Vagina (tissue), 2 donors: ENCODE results near the gene AK4. TPM values are rescaled to one million over a fixed set of nuclear protein-coding genes. Genes with fewer than 3 reads are reported as not detected.
A peak's percentile ranks its signal among the peaks of the same experiment; 100 is the strongest.

Experiments
- DNase-seq, 2 donors: peaks; one replicate each; pipeline ENCODE4 v3.0.0-alpha.2; 2017; ENCODE audit errors: extremely low spot score in 2 of 2
- H3K27ac ChIP-seq: fragments of 200-600 bp; sonication (generic); one replicate; pipeline ENCODE4 v1.5.1; 2019
- H3K27me3 ChIP-seq: fragments of 200-600 bp; sonication (generic); one replicate; pipeline ENCODE4 v1.5.1; 2019
- H3K36me3 ChIP-seq, 2 donors: fragments of 200-600 bp; sonication (generic); one replicate each; pipeline ENCODE4 v1.5.1; 2017 to 2019
- H3K4me1 ChIP-seq: fragments of 200-600 bp; sonication (generic); one replicate; pipeline ENCODE4 v1.5.1; 2019
- H3K4me3 ChIP-seq, 2 donors: fragments of 200-600 bp; sonication (generic); 1 replicate in 1 of 2; 2 replicates in 1 of 2; pipeline ENCODE4 v1.5.1; 2016 to 2019
- H3K9me3 ChIP-seq: fragments of 200-600 bp; sonication (generic); one replicate; pipeline ENCODE4 v1.5.1; 2019
- POLR2A ChIP-seq, 2 donors: fragments of 450-650 bp; IDR thresholded peaks; one replicate each; pipeline ENCODE4 v1.6.1; 2017; ENCODE audit warnings: antibody characterized with exemption in 2 of 2, mild to moderate bottlenecking in 2 of 2, moderate library complexity in 2 of 2
- POLR2AphosphoS5 ChIP-seq, 2 donors: sonication (generic); formaldehyde crosslinking; IDR thresholded peaks; one replicate each; pipeline ENCODE4 v1.9.0; 2017; ENCODE audit warnings: antibody characterized with exemption in 2 of 2, mild to moderate bottlenecking in 2 of 2, low read depth in 1 of 2; ENCODE audit not compliant: insufficient read depth in 1 of 2
- intact Hi-C: fragments of 100-400 bp; cut with DNase I; formaldehyde crosslinking; loops from one replicate; pipeline ENCODE4 v1.15.1; 2023
- total RNA-seq: library from RNA; depleted of rRNA; stranded (reverse); fragments of >200 nt; gene quantifications from one replicate; pipeline ENCODE4 v1.2.3, GENCODE V29; 2016
- TF ChIP-seq, protein P1 (sequence below), 3 experiments: fragments of 450-650 bp in 2 of 3; fragments of 200-600 bp in 1 of 3; sonication (generic) in 1 of 3; IDR thresholded peaks; one replicate each; pipeline ENCODE4 v1.5.1; 2017 to 2019; ENCODE audit warnings: antibody characterized with exemption in 3 of 3, mild to moderate bottlenecking in 2 of 3, moderate library complexity in 2 of 3

The AK4 gene
- total RNA-seq, 1 donor from 2014 or later: 22.1 TPM

DNA sequence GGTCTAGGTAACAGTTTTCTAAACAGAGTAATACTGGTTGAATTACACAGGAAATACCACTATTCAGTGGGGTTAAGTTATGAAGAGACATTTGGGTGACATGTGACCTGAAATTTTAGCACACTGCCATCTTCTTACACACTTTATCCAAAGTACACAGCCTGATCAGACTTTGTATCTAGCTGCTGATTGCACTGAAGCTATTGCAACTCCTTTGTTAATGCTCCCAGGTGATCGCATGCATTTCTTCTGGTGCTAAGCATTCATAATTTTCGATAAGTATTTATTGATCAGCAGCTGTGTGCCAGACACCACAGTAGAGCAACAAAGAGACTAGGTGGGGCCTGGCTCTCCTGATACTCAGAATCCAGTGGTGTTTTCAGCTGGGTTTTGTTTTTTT is 52.4 kb downstream of the AK4 start:
- Histone ChIP-seq H3K36me3 (no peaks in the 10 kb centered on the region), H3K9me3 (no peaks in the 10 kb centered on the region), H3K27me3 (no peaks in the 10 kb centered on the region), H3K4me3 (no peak overlapping the region), H3K27ac (no peak overlapping the region), H3K4me1 (no peaks in the 10 kb centered on the region)
- TF ChIP-seq, protein P1, sequence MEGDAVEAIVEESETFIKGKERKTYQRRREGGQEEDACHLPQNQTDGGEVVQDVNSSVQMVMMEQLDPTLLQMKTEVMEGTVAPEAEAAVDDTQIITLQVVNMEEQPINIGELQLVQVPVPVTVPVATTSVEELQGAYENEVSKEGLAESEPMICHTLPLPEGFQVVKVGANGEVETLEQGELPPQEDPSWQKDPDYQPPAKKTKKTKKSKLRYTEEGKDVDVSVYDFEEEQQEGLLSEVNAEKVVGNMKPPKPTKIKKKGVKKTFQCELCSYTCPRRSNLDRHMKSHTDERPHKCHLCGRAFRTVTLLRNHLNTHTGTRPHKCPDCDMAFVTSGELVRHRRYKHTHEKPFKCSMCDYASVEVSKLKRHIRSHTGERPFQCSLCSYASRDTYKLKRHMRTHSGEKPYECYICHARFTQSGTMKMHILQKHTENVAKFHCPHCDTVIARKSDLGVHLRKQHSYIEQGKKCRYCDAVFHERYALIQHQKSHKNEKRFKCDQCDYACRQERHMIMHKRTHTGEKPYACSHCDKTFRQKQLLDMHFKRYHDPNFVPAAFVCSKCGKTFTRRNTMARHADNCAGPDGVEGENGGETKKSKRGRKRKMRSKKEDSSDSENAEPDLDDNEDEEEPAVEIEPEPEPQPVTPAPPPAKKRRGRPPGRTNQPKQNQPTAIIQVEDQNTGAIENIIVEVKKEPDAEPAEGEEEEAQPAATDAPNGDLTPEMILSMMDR (IDR thresholded peaks at IDR 0.05): no peak
- TF ChIP-seq POLR2AphosphoS5 (IDR thresholded peaks at IDR 0.05; ENCODE audit: insufficient read depth in 1 of 2, low read depth in 1 of 2): no peak
- TF ChIP-seq POLR2A (IDR thresholded peaks at IDR 0.05): no peak
- no peak for DNase-seq
- intact Hi-C loops: loop anchor here (10.0 kb wide), 1 partner anchor 56 kb away; the partner anchor contains the start of gene AK4

DNA sequence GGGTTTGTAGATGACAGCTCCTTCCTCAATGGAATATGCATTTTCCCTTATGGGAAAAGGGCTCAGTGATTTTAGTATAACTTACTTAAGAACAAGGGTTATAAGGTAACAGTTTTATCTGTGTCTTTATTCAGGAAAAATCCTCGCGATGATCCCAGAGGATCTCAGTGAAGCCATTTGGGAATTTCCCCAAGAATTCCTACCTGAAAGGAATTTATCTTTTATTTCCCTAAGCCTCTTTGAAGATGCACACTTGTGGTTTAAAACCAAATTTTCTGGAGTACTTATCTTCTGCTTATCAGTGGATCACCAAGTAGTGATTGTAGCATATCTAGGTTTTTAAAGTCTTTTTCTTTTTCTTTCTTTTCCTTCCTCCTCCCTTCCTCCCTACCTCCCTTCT is 58.8 kb downstream of the AK4 start:
- TF ChIP-seq, protein P1 (IDR thresholded peaks at IDR 0.05): no peak
- no peak for TF ChIP-seq POLR2A (IDR thresholded peaks at IDR 0.05)
- no peak for TF ChIP-seq POLR2AphosphoS5 (IDR thresholded peaks at IDR 0.05; ENCODE audit: insufficient read depth in 1 of 2, low read depth in 1 of 2)
- no peaks in the 10 kb centered on the region for H3K27me3 ChIP-seq
- H3K4me1 ChIP-seq: no peaks in the 10 kb centered on the region
- intact Hi-C loops: loop anchor here (5.0 to 10.0 kb wide), 2 partner anchors 62 to 145 kb away; partner anchors contain the start of gene AK4
- DNase-seq: no peak
- no peak overlapping the region for H3K27ac ChIP-seq
- H3K36me3 ChIP-seq: no peaks in the 10 kb centered on the region
- no peak overlapping the region for H3K4me3 ChIP-seq
- no peaks in the 10 kb centered on the region for H3K9me3 ChIP-seq

- H3K36me3 ChIP-seq: no peaks in the 10 kb centered on the region
- intact Hi-C loops: loop anchor here (5.0 to 10.0 kb wide), 2 partner anchors 63 to 145 kb away; partner anchors contain the start of gene AK4
- H3K27me3 ChIP-seq: no peaks in the 10 kb centered on the region
- no peak for DNase-seq
- no peaks in the 10 kb centered on the region for H3K4me1 ChIP-seq
- TF ChIP-seq, protein P1 (IDR thresholded peaks at IDR 0.05): no peak
- TF ChIP-seq POLR2A (IDR thresholded peaks at IDR 0.05) (no peak), POLR2AphosphoS5 (IDR thresholded peaks at IDR 0.05; ENCODE audit: insufficient read depth in 1 of 2, low read depth in 1 of 2) (no peak)
- no peaks in the 10 kb centered on the region for H3K9me3 ChIP-seq
- no peak overlapping the region for H3K27ac ChIP-seq
- no peak overlapping the region for H3K4me3 ChIP-seq
Observed at GRCh38 chr1:65207317-65207716, 59.3 kb downstream of the AK4 start.

GRCh38 chr1:65208563-65208973 is 60.6 kb downstream of the AK4 start:
- intact Hi-C loops: loop anchor here (5.0 to 10.0 kb wide), 2 partner anchors 64 to 146 kb away; partner anchors contain the start of gene AK4
- H3K27me3 ChIP-seq: no peaks in the 10 kb centered on the region
- no peak for TF ChIP-seq POLR2A (IDR thresholded peaks at IDR 0.05)
- TF ChIP-seq POLR2AphosphoS5 (IDR thresholded peaks at IDR 0.05; ENCODE audit: insufficient read depth in 1 of 2, low read depth in 1 of 2): no peak
- TF ChIP-seq, protein P1 (IDR thresholded peaks at IDR 0.05): no peak
- no peaks in the 10 kb centered on the region for H3K9me3 ChIP-seq
- no peak overlapping the region for H3K27ac ChIP-seq
- no peaks in the 10 kb centered on the region for H3K36me3 ChIP-seq
- no peak for DNase-seq
- no peaks in the 10 kb centered on the region for H3K4me1 ChIP-seq
- H3K4me3 ChIP-seq: no peak overlapping the region

DNA sequence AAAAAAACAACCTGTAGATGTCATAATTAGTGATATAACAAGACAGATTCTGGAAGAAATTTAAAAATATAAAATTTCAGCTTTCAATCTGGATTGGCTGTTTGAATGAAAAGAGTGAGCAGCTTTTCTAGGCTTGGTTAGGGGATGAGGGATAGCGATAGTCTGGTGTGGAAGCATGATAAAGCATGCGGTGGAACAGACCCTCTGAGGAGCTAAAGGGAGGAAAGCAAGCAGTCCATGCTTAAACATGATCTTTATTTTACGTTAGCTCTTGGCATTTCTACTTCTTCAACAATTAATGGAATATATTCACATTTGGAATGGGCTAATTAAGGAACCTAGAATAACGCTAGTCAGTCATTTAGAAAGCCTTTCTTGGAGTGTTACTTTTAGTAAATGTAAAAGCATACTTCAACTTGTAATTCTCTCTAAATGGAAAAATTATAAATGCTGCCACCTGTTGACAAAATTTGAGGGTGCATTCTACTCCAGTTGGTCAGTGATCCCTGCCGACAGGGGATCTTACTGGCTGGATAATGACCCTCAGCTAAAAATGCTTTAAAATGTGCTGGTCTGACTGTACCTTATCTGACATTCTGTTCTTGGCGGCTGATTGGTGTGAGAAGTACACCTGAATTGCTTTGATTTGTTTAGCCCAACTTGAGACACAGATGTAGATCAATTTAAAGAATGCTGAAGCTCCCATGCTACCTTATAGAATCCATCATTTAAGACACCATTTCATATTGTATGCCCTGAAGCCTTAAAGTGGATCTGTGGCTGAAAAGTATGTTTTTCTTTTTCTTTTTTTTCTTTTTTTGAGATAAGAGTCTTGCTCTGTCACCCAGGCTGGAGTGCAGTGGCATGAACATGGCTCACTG is 61.2 kb downstream of the AK4 start:
- Histone ChIP-seq H3K36me3 (no peaks in the 10 kb centered on the region), H3K9me3 (no peaks in the 10 kb centered on the region), H3K4me3 (no peak overlapping the region), H3K27ac (no peak overlapping the region), H3K4me1 (no peaks in the 10 kb centered on the region), H3K27me3 (no peaks in the 10 kb centered on the region)
- DNase-seq: no peak
- intact Hi-C loops: loop anchor here (5.0 to 10.0 kb wide), 2 partner anchors 64 to 147 kb away; partner anchors contain the start of gene AK4
- TF ChIP-seq POLR2A (IDR thresholded peaks at IDR 0.05) (no peak), POLR2AphosphoS5 (IDR thresholded peaks at IDR 0.05; ENCODE audit: insufficient read depth in 1 of 2, low read depth in 1 of 2) (no peak)
- TF ChIP-seq, protein P1 (IDR thresholded peaks at IDR 0.05): peak; percentile 19 to 48 (median 44)
